NCI-H1105 (cell line): ENCODE results near the gene MBL2.

Source experiments
- DNase-seq: peaks from one replicate; lab custom pipeline; 2025; lab: John Stamatoyannopoulos, UW

The MBL2 gene

DNA sequence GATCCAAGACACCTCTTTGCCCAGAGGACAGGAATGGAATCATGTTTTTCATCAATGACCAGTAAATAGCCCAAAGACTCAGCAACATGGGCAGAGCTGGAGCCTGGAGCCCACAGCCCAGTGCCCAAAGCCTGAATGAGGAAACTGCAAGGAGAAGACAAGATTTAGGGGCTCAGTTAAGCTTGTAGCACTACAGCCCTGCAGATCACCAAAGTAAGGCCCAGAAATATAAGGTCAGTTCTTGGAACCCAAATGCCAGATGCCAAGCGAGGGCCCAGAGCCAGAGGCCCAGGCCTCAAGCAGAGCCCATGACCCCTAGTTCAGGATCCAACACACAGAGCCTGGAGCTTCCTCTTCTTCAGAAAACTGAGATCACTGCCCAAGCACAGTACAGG, 32.4 kb downstream of the MBL2 start:
- DNase-seq, result no peak

GRCh38 chr10:52739380-52740154, 33.0 kb downstream of the MBL2 start:
- no peak for DNase-seq

- DNase-seq, result no peak
Measured at GRCh38 chr10:52738951-52739350, 33.6 kb downstream of the MBL2 start.

- no peak for DNase-seq
Measured at GRCh38 chr10:52729271-52730104, 43.1 kb downstream of the MBL2 start.

DNA sequence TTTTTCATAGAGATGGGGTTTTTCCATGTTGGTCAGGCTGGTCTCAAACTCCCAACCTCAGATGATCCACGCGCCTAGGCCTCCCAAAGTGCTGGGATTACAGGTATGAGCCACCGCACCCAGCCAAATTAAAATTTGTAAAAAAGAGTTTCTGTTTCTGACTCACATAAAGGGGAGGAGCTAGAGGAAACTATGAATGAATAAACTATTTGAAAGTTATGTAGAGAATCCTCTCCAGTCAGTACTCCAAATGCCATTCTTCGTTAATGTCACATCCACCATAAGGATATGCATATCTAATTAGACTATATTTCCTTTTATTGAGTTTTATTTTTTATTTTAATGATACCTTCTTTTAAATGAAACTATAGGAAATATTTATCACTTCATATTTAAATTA, 52.6 kb downstream of the MBL2 start:
- DNase-seq, result no peak
